Mesendoderm (in vitro differentiated cells): ENCODE data around the gene CACNA1S.

Experiments used
- DNase-seq: peaks from one replicate; pipeline ENCODE4 v3.0.0; 2013
- H2AK5ac ChIP-seq: 2 replicates; pipeline ENCODE4 v1.6.1; 2013; ENCODE audit warnings: low read length, inconsistent platforms
- H2BK120ac ChIP-seq: 2 replicates; pipeline ENCODE4 v1.6.1; 2013; ENCODE audit warnings: low read depth, mild to moderate bottlenecking, low read length, moderate library complexity, mixed read lengths
- H2BK15ac ChIP-seq: replicated peaks from 2 replicates; pipeline ENCODE4 v1.6.1; 2013; ENCODE audit warnings: low read depth, mild to moderate bottlenecking, moderate library complexity
- H2BK5ac ChIP-seq: 2 replicates; pipeline ENCODE4 v1.6.1; 2013; ENCODE audit warnings: low read length, inconsistent platforms
- H3K18ac ChIP-seq: 2 replicates; pipeline ENCODE4 v1.6.1; 2013; ENCODE audit warnings: mild to moderate bottlenecking, low read length, mixed read lengths
- H3K23ac ChIP-seq: one replicate; pipeline ENCODE4 v1.6.1; 2013; ENCODE audit warnings: low read length
- H3K27ac ChIP-seq: 2 replicates; pipeline ENCODE4 v1.5.1; 2013; ENCODE audit warnings: low read depth, mild to moderate bottlenecking, inconsistent platforms, low read length, moderate library complexity
- H3K27me3 ChIP-seq: 2 replicates; pipeline ENCODE4 v1.6.1; 2013; ENCODE audit warnings: low read length, control low read depth, mild to moderate bottlenecking, inconsistent platforms; ENCODE audit not compliant: insufficient read depth, poor library complexity
- H3K36me3 ChIP-seq: 2 replicates; pipeline ENCODE4 v1.6.1; 2013; ENCODE audit warnings: low read length, inconsistent platforms; ENCODE audit not compliant: control insufficient read depth, insufficient read depth
- H3K4ac ChIP-seq: one replicate; pipeline ENCODE4 v1.6.1; 2013; ENCODE audit warnings: low read depth, mild to moderate bottlenecking, low read length, moderate library complexity
- H3K4me1 ChIP-seq: 2 replicates; pipeline ENCODE4 v1.6.1; 2013; ENCODE audit warnings: low read depth, low read length, inconsistent platforms; ENCODE audit not compliant: control insufficient read depth
- H3K4me2 ChIP-seq: 2 replicates; pipeline ENCODE4 v1.6.1; 2013; ENCODE audit warnings: low read length
- H3K4me3 ChIP-seq: 2 replicates; pipeline ENCODE4 v1.5.1; 2013; ENCODE audit warnings: mild to moderate bottlenecking, low read length
- H3K56ac ChIP-seq: one replicate; pipeline ENCODE4 v1.6.1; 2013; ENCODE audit warnings: low read length
- H3K79me1 ChIP-seq: 2 replicates; pipeline ENCODE4 v1.6.1; 2013; ENCODE audit warnings: low read length, inconsistent platforms
- H3K79me2 ChIP-seq: 2 replicates; pipeline ENCODE4 v1.6.1; 2013; ENCODE audit warnings: mild to moderate bottlenecking, low read length; ENCODE audit not compliant: control insufficient read depth, insufficient read depth
- H3K9ac ChIP-seq: 2 replicates; pipeline ENCODE4 v1.6.1; 2013; ENCODE audit warnings: low read length, inconsistent platforms
- H4K5ac ChIP-seq: one replicate; pipeline ENCODE4 v1.6.1; 2013; ENCODE audit warnings: low read length
- H4K8ac ChIP-seq: one replicate; pipeline ENCODE4 v1.6.1; 2013; ENCODE audit warnings: low read depth, mild to moderate bottlenecking, control low read depth, low read length, moderate library complexity
- WGBS: extraction: QIAGEN DNeasy Blood & Tissue Kit; methylation state at CpG from one replicate; pipeline ENCODE4 v1.1.7; 2013; ENCODE audit warnings: low lambda C conversion rate, missing lambda C conversion rate; ENCODE audit not compliant: insufficient coverage; ENCODE audit errors: extremely low coverage; 5-methylcytosine and 5-hydroxymethylcytosine counted together

Gene CACNA1S

DNA sequence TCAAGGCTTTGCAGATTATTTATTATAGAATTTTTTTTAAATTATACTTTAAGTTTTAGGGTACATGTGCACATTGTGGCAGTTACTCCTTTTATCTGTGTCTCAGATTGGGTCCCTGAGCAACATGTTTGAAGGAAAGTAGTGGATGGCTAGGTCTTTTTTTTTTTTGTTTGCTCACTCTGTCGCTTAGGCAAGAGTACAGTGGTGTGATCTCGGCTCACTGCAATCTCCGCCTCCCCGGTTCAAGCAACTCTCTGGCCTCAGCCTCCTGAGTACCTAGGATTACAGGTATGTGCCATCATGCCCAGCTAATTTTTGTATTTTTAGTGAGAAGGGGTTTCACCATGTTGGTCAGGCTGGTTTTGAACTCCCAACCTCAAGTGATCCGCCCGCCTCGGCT, 49.1 kb downstream of the CACNA1S start:
- Histone ChIP-seq H3K4me1 (peaks cover 10% of the 10 kb centered on the region), H3K23ac (no peak overlapping the region), H3K27ac (no peak overlapping the region), H3K4ac (no peak overlapping the region), H3K36me3 (no peaks in the 10 kb centered on the region), H3K18ac (no peak overlapping the region), H3K4me2 (no peak overlapping the region), H3K27me3 (no peaks in the 10 kb centered on the region), H4K8ac (no peak overlapping the region), H3K79me1 (no peaks in the 10 kb centered on the region), H4K5ac (no peak overlapping the region), H3K79me2 (no peaks in the 10 kb centered on the region), H3K9ac (no peak overlapping the region), H3K56ac (no peak overlapping the region), H2AK5ac (no peak overlapping the region), H2BK120ac (no peak overlapping the region), H3K4me3 (no peak overlapping the region), H2BK5ac (no peak overlapping the region), H2BK15ac (no peak overlapping the region)
- no CpG with 5 or more reads among the region's 7 CpGs for WGBS
- DNase-seq, result no peak

DNA sequence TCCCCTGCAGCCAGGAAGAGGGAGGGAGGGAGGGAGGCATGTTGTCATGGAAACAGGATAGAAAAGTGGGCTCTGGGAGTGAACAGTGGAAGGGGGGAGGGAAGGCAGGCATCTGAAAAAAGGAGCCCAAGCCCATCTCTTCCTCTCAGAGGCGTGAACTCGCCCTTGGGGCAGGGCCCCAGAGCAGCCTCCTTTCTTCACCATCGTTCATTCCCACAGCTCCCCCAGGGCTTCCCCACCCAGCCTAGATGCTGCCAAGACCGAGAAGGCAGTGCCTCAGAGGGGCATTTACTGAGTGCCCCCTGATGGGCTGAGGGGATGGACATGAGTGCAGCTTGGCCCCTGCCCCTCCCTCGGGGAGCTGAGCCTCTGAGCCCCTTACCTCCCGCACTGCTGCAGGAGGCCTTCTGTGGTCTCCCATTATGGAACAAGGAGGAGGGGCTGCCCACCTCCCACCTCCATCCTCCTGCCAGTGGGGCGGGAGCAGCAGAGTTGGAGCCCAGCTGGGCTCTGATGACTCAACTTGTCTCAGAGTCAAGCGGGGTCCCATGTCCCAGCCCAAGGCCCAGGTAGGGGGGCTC, 49.6 kb downstream of the CACNA1S start:
- no peaks in the 10 kb centered on the region for H3K79me1 ChIP-seq
- H2BK5ac ChIP-seq, result no peak overlapping the region
- DNase-seq, result peak; percentile 68
- no peak overlapping the region for H3K4ac ChIP-seq
- H3K23ac ChIP-seq, result no peak overlapping the region
- H4K8ac ChIP-seq, result no peak overlapping the region
- H3K4me3 ChIP-seq, result no peak overlapping the region
- H2BK120ac ChIP-seq, result no peak overlapping the region
- no peak overlapping the region for H3K4me2 ChIP-seq
- H3K4me1 ChIP-seq, result peaks cover 10% of the 10 kb centered on the region
- no peak overlapping the region for H2AK5ac ChIP-seq
- H4K5ac ChIP-seq, result no peak overlapping the region
- H2BK15ac ChIP-seq, result no peak overlapping the region
- no peak overlapping the region for H3K56ac ChIP-seq
- H3K27ac ChIP-seq, result no peak overlapping the region
- no peaks in the 10 kb centered on the region for H3K36me3 ChIP-seq
- no peak overlapping the region for H3K18ac ChIP-seq
- H3K9ac ChIP-seq, result no peak overlapping the region
- WGBS, result no CpG with 5 or more reads among the region's 8 CpGs
- H3K79me2 ChIP-seq, result no peaks in the 10 kb centered on the region
- no peaks in the 10 kb centered on the region for H3K27me3 ChIP-seq

DNA sequence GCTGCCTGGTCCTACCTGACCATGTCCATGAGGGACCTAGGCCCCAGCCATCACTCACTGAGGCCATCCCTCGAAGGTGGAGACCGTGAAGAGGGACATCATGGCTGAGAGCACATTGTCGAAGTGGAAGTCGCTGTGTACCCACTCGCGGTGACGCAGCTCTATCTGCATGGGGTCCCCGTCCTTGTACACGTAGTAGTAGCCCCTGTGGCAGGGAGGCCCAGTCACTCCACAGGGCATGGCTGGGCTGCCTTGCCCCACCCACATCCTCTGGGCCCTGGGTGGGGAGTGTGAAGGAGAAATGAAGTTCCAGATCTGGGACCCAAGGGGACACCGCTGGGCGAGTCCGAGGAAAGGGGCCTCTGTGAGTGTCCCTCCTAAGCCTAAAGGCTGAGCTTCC, 50.3 kb downstream of the CACNA1S start:
- no peak overlapping the region for H2AK5ac ChIP-seq
- no peaks in the 10 kb centered on the region for H3K79me1 ChIP-seq
- H3K18ac ChIP-seq, result no peak overlapping the region
- H3K4me2 ChIP-seq, result no peak overlapping the region
- no peak overlapping the region for H2BK15ac ChIP-seq
- DNase-seq, result no peak
- no peak overlapping the region for H3K4me3 ChIP-seq
- no peak overlapping the region for H3K27ac ChIP-seq
- H2BK5ac ChIP-seq, result no peak overlapping the region
- H2BK120ac ChIP-seq, result no peak overlapping the region
- H4K8ac ChIP-seq, result no peak overlapping the region
- no peak overlapping the region for H3K56ac ChIP-seq
- no peak overlapping the region for H3K9ac ChIP-seq
- H3K36me3 ChIP-seq, result no peaks in the 10 kb centered on the region
- WGBS, result no CpG with 5 or more reads among the region's 12 CpGs
- H3K23ac ChIP-seq, result no peak overlapping the region
- H3K79me2 ChIP-seq, result no peaks in the 10 kb centered on the region
- no peak overlapping the region for H4K5ac ChIP-seq
- H3K4me1 ChIP-seq, result peaks cover 10% of the 10 kb centered on the region
- H3K27me3 ChIP-seq, result no peaks in the 10 kb centered on the region
- H3K4ac ChIP-seq, result no peak overlapping the region

DNA sequence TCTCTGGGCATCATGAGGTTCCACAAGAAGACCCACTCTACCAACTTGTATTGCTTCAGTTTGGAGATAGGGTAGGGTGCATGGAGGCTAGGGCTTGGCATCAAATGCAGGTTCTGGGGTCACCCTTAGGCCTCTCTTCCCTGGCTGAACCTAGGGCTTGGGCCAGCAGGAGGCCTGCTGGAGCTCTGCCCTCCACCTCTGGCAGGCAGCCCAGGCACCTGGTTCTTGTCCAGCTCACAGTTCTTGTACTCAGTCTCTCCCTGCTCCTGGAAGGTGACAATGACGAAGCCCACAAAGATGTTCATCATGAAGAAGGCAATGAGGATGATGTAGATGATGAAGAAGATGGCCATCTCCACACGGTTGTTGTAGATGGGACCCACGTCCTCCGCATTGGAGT, 51.2 kb downstream of the CACNA1S start:
- no peak overlapping the region for H2AK5ac ChIP-seq
- no peaks in the 10 kb centered on the region for H3K36me3 ChIP-seq
- H3K79me1 ChIP-seq, result no peaks in the 10 kb centered on the region
- peaks cover 10% of the 10 kb centered on the region for H3K4me1 ChIP-seq
- H3K79me2 ChIP-seq, result no peaks in the 10 kb centered on the region
- DNase-seq, result no peak
- no peak overlapping the region for H3K23ac ChIP-seq
- no peak overlapping the region for H4K8ac ChIP-seq
- H2BK5ac ChIP-seq, result no peak overlapping the region
- H3K9ac ChIP-seq, result no peak overlapping the region
- no peak overlapping the region for H3K18ac ChIP-seq
- no peak overlapping the region for H3K4me2 ChIP-seq
- H4K5ac ChIP-seq, result no peak overlapping the region
- H2BK15ac ChIP-seq, result no peak overlapping the region
- no peak overlapping the region for H3K27ac ChIP-seq
- H2BK120ac ChIP-seq, result no peak overlapping the region
- no peak overlapping the region for H3K4me3 ChIP-seq
- no peaks in the 10 kb centered on the region for H3K27me3 ChIP-seq
- H3K4ac ChIP-seq, result no peak overlapping the region
- no CpG with 5 or more reads among the region's 4 CpGs for WGBS
- no peak overlapping the region for H3K56ac ChIP-seq

DNA sequence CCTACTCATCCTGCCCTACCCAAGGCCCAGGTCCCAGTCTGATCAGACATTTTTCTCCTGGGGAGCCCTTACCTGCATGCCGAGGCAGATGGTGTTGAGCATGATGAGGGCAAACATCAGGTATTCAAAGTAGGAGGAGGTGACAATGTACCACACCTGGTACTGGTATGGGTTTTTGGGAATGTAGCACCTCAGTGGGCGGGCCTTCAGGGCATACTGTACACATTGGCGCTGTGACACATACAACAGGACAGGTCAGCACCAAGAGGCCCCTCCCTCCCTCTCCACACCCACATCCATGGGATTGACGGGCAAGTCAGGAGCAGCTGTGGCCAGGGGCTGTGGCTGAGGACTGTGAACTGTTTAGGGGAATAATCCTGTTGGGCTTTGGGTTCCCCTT, 51.6 kb downstream of the CACNA1S start:
- peaks cover 10% of the 10 kb centered on the region for H3K4me1 ChIP-seq
- WGBS, result no CpG with 5 or more reads among the region's 4 CpGs
- H3K23ac ChIP-seq, result no peak overlapping the region
- no peak overlapping the region for H2AK5ac ChIP-seq
- no peaks in the 10 kb centered on the region for H3K36me3 ChIP-seq
- no peaks in the 10 kb centered on the region for H3K27me3 ChIP-seq
- H3K27ac ChIP-seq, result no peak overlapping the region
- no peak for DNase-seq
- H3K4me2 ChIP-seq, result no peak overlapping the region
- no peaks in the 10 kb centered on the region for H3K79me2 ChIP-seq
- H2BK5ac ChIP-seq, result no peak overlapping the region
- no peak overlapping the region for H3K4me3 ChIP-seq
- no peak overlapping the region for H4K5ac ChIP-seq
- no peak overlapping the region for H2BK120ac ChIP-seq
- no peak overlapping the region for H3K9ac ChIP-seq
- H3K4ac ChIP-seq, result no peak overlapping the region
- no peak overlapping the region for H2BK15ac ChIP-seq
- no peak overlapping the region for H4K8ac ChIP-seq
- H3K79me1 ChIP-seq, result no peaks in the 10 kb centered on the region
- no peak overlapping the region for H3K18ac ChIP-seq
- no peak overlapping the region for H3K56ac ChIP-seq

DNA sequence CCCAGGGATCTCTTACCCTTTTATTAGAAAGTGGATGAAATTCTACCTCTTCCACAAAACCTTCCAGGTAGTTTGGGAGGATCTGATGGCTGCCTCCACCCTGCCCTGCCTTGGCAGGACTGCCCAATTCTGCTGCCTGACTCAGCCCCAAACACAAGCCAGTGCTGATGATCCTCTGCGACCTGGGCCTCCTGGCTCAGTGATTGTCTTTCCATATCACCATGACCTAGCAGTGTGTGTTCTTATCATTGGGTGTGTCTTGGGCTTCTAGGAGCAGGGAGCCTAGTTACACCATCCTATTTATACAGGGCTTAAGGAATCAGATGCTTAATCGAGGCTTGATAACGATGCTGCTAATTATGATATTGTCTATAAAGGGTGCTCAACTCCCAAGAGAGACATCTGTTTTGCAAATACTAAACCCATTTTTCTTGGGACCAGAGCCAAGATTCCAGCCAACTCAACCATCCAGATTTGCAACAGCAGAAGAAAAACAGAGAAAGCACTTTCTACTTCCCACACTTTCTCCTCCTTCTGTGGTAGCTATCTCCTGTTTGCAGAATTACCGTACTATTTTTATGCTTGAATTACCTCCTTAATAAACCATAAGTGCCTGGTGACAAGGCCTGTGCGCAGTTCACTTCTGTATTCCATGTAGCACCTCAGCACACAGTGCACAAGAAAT, 52.2 kb downstream of the CACNA1S start:
- no peak overlapping the region for H3K18ac ChIP-seq
- peaks cover 10% of the 10 kb centered on the region for H3K4me1 ChIP-seq
- H3K56ac ChIP-seq, result no peak overlapping the region
- WGBS, result no CpG with 5 or more reads among the region's 5 CpGs
- no peak overlapping the region for H3K4me2 ChIP-seq
- no peak overlapping the region for H4K8ac ChIP-seq
- H3K4me3 ChIP-seq, result no peak overlapping the region
- H2BK5ac ChIP-seq, result no peak overlapping the region
- H3K27me3 ChIP-seq, result no peaks in the 10 kb centered on the region
- H2AK5ac ChIP-seq, result no peak overlapping the region
- H3K79me1 ChIP-seq, result no peaks in the 10 kb centered on the region
- no peak overlapping the region for H3K4ac ChIP-seq
- no peak overlapping the region for H3K27ac ChIP-seq
- DNase-seq, result no peak
- H2BK15ac ChIP-seq, result no peak overlapping the region
- H3K79me2 ChIP-seq, result no peaks in the 10 kb centered on the region
- H4K5ac ChIP-seq, result no peak overlapping the region
- H3K36me3 ChIP-seq, result no peaks in the 10 kb centered on the region
- no peak overlapping the region for H3K9ac ChIP-seq
- H3K23ac ChIP-seq, result no peak overlapping the region
- H2BK120ac ChIP-seq, result no peak overlapping the region
